A549 (cell line): Measurements from ENCODE around the gene TFCP2L1.

Experiments
- EP300 ChIP-seq, 2 experiments: fragments of >200 bp; sonication (Bioruptor Twin); formaldehyde crosslinking; IDR thresholded peaks; 2 replicates in 1 of 2; 3 replicates in 1 of 2; pipeline ENCODE4 v1.6.1; 2016 to 2017
- KDM1A ChIP-seq: fragments of 200-600 bp; sonication (generic); IDR thresholded peaks from 2 replicates; pipeline ENCODE4 v1.6.1; 2016; ENCODE audit warnings: low read depth, mild to moderate bottlenecking
- MAZ ChIP-seq: fragments of 150-350 bp; IDR thresholded peaks from 2 replicates; pipeline ENCODE4 v1.6.1; 2014; ENCODE audit warnings: antibody characterized with exemption, low read depth, low read length, borderline replicate concordance
- POLR2A ChIP-seq: IDR thresholded peaks from 2 replicates; pipeline ENCODE4 v1.6.1; 2012; ENCODE audit warnings: mild to moderate bottlenecking, low read length
- RCOR1 ChIP-seq: fragments of 150-350 bp; IDR thresholded peaks from 2 replicates; pipeline ENCODE4 v1.6.1; 2014; ENCODE audit warnings: antibody characterized with exemption, low read length, low read depth
- RFX5 ChIP-seq: fragments of 450-650 bp; IDR thresholded peaks from 2 replicates; pipeline ENCODE4 v1.7.1; 2014; ENCODE audit warnings: antibody characterized with exemption, mild to moderate bottlenecking, moderate library complexity
- ZNF302 ChIP-seq: fragments of 250-450 bp; sonication (Bioruptor Pico); IDR thresholded peaks from 2 replicates; pipeline ENCODE4 v1.9.0; 2021; ENCODE audit warnings: inconsistent platforms, mild to moderate bottlenecking, moderate library complexity
- TF ChIP-seq, protein P1 (sequence below): fragments of >200 bp; sonication (Bioruptor Twin); formaldehyde crosslinking; IDR thresholded peaks from 3 replicates; pipeline ENCODE4 v1.5.1; 2016
- TF ChIP-seq, protein P2 (sequence below): fragments of 250-450 bp; sonication (Bioruptor Pico); IDR thresholded peaks from 2 replicates; pipeline ENCODE4 v1.5.0; 2021; ENCODE audit warnings: mild to moderate bottlenecking, moderate library complexity, borderline replicate concordance
- TF ChIP-seq, protein P3 (sequence below): fragments of 150-350 bp; IDR thresholded peaks from 2 replicates; pipeline ENCODE4 v1.6.1; 2014; ENCODE audit warnings: low read depth, mild to moderate bottlenecking, low read length
- TF ChIP-seq, protein P4 (sequence below): IDR thresholded peaks from 2 replicates; pipeline ENCODE4 v1.6.1; 2012

DNA sequence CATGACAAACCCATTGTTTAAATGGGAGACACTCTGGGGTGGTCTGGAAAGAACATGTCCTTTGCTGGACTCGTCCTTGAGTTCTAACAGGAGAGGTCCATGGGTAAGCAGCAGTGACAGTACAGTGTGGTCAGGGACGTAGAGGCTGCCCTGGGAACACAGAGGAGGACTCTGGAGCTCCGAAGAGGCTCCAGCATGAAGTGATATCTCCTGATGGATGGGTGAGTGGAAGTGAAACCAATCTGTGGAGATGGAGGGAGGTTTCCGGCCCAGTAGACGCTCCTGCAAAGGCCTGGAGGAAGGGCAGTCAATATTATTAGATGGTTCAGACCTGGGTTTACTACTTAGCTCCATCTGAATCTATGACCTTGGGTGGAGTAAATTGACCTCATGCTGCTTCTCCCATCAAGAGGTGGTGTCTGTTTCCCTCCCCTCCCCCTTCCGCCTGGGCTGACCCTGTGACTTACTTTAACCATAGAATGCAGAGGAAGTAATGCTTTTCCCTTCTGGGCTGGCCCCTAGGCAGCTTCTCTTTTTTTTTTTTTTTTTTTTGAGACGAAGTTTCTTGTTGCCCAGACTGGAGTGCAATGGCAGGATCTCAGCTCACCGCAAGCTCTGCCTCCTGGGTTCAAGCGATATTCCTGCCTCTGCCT is 2.3 kb upstream of the TFCP2L1 start:
- TF ChIP-seq EP300 (IDR thresholded peaks at IDR 0.05) (no peak), POLR2A (no peak), RCOR1 (no peak), MAZ (no peak), ZNF302 (CRISPR knock-in tag) (no peak), KDM1A (no peak), RFX5 (no peak)
- TF ChIP-seq, protein P1, sequence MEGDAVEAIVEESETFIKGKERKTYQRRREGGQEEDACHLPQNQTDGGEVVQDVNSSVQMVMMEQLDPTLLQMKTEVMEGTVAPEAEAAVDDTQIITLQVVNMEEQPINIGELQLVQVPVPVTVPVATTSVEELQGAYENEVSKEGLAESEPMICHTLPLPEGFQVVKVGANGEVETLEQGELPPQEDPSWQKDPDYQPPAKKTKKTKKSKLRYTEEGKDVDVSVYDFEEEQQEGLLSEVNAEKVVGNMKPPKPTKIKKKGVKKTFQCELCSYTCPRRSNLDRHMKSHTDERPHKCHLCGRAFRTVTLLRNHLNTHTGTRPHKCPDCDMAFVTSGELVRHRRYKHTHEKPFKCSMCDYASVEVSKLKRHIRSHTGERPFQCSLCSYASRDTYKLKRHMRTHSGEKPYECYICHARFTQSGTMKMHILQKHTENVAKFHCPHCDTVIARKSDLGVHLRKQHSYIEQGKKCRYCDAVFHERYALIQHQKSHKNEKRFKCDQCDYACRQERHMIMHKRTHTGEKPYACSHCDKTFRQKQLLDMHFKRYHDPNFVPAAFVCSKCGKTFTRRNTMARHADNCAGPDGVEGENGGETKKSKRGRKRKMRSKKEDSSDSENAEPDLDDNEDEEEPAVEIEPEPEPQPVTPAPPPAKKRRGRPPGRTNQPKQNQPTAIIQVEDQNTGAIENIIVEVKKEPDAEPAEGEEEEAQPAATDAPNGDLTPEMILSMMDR, result no peak
- TF ChIP-seq, protein P2, sequence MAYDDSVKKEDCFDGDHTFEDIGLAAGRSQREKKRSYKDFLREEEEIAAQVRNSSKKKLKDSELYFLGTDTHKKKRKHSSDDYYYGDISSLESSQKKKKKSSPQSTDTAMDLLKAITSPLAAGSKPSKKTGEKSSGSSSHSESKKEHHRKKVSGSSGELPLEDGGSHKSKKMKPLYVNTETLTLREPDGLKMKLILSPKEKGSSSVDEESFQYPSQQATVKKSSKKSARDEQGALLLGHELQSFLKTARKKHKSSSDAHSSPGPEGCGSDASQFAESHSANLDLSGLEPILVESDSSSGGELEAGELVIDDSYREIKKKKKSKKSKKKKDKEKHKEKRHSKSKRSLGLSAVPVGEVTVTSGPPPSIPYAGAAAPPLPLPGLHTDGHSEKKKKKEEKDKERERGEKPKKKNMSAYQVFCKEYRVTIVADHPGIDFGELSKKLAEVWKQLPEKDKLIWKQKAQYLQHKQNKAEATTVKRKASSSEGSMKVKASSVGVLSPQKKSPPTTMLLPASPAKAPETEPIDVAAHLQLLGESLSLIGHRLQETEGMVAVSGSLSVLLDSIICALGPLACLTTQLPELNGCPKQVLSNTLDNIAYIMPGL, result no peak
- TF ChIP-seq, protein P3, sequence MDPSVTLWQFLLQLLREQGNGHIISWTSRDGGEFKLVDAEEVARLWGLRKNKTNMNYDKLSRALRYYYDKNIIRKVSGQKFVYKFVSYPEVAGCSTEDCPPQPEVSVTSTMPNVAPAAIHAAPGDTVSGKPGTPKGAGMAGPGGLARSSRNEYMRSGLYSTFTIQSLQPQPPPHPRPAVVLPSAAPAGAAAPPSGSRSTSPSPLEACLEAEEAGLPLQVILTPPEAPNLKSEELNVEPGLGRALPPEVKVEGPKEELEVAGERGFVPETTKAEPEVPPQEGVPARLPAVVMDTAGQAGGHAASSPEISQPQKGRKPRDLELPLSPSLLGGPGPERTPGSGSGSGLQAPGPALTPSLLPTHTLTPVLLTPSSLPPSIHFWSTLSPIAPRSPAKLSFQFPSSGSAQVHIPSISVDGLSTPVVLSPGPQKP, result no peak
- TF ChIP-seq, protein P4, sequence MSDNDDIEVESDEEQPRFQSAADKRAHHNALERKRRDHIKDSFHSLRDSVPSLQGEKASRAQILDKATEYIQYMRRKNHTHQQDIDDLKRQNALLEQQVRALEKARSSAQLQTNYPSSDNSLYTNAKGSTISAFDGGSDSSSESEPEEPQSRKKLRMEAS, result no peak
